ENCODE measurements around the gene TRAF3.

The TRAF3 gene

GRCh38 chr14:102957222-102957621 is 180.0 kb downstream of the TRAF3 start:
- no peak overlapping the region for H3K4me3 ChIP-seq (ENCODE audit: low read length)
- no peak for TF ChIP-seq ZNF274 (IDR thresholded peaks at IDR 0.05; ENCODE audit: low read depth, low read length)

- no peak for TF ChIP-seq ZNF274 (IDR thresholded peaks at IDR 0.05; ENCODE audit: low read depth, low read length)
- no peak overlapping the region for H3K4me3 ChIP-seq (ENCODE audit: low read length)
Measured at GRCh38 chr14:102958461-102958860, 181.2 kb downstream of the TRAF3 start.

All from GM08714 (cell line).